Cortex of kidney (tissue), 1 donor: ENCODE data around the gene SNX1.
"Not testable (repeated sequence)": the region's sequence is repeated elsewhere in the genome, so short reads cannot be mapped to it uniquely, and the experiment has no call there.

Experiments used
- DNase-seq: peaks from one replicate; lab custom pipeline; 2025; lab: John Stamatoyannopoulos, UW

SNX1 gene

DNA sequence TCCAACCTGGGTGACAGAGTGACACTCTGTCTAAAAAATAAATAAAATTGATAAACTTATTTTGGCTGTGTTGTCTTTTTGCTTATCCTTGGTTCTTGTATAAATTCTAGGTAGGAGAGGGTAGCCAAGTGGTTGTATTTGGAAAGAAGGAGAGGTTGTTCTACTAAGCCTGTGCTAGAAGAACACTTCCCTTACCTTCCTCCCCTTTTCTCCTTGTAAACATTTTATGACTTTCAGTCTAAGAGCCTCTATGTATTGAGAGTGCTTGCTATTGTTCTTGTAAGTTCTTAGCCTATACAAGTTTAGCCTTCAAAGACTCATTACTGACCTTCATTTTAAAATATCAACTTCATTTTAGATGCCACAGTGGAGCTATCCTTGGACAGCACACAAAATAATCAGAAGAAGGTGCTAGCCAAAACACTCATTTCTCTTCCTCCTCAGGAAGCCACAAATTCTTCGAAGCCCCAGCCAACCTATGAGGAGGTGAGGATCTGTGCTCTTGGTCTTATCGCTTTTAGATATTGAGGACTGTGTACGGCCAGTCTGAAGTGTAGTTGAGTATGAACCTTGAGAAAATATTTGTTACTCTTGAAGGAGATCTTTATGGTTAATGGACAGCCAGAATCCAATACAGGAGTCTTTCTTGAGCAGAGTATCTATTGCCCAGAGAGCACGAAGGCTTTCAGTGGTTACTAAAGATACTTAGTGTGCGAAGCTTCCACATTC lies 22.1 kb downstream of the SNX1 start:
- no peak for DNase-seq

- not testable (repeated sequence) for DNase-seq
These were observed 24.5 kb downstream of the SNX1 start for GRCh38 chr15:64120322-64120721.

GRCh38 chr15:64121614-64122013 lies 25.8 kb downstream of the SNX1 start:
- DNase-seq: no peak

GRCh38 chr15:64122444-64122843 lies 26.7 kb downstream of the SNX1 start:
- DNase-seq: no peak

DNA sequence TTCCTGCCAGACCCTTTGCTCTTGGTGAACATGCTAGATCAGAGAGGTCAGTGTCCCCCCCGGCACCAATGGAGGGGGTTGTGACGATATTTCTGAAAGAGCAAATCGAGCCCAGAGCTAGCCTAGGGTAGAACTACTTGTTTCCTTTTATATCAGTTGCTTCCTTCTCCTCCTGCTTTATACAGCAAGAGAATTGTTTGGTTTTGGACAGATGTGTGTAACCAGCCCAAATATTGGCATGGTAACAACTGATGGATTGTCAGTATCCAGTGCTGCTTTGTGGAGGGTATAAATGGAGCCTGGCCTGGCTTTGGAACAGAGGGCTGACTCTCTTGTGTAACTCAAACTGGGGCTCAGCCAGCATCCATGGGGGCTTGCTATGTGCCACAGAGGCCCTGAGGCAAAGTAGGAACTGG lies 27.2 kb downstream of the SNX1 start:
- no peak for DNase-seq

DNA sequence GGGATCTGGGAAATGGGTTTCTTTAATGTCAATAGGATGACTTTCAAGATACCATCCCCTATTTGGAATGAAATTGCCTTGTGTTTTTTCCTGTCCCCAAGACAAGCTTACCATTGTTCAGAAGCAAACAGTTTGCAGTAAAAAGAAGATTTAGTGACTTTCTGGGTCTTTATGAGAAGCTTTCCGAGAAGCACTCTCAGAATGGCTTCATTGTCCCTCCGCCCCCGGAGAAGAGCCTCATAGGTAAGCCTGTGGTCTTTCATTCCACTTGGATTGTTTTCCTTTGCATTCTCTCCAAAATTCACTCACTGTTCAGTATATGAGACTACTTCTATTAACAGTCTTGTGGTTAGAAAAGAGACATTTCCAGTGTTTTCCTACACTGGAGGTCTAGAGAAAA lies 30.2 kb downstream of the SNX1 start:
- no peak for DNase-seq

DNA sequence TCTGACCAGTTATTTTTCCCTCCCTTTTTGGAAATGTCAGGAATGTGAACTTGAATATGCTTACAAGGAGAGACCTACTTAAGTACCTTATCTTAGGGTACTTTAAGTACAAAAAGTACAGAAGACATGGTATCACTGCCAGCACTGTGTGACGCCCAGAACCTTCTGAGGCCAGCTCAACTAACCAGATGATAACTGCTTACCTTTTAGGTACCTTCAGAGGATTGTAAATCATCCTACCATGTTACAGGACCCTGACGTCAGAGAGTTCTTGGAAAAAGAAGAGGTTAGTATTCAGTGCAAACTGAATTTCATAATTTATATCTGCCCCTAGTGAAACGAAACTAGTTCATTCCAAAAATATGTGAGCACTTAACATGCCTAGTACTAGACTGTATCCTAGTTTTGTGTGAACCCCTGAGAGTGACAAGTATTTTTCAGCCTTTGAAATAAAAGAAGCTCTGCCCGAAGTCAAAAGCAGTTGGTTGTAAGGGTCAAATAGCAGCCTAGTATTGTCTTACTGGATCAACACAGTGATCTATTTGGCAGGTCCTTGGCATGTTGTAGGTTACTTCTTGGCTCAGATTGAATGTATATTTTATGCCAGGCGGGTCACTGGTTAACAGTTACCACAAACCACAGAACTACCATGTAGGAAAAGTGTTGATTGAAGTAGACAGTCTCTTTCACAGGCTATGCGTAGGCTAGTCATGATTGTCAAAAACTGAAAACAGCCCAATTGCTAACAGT lies 31.9 kb downstream of the SNX1 start:
- no peak for DNase-seq

DNA sequence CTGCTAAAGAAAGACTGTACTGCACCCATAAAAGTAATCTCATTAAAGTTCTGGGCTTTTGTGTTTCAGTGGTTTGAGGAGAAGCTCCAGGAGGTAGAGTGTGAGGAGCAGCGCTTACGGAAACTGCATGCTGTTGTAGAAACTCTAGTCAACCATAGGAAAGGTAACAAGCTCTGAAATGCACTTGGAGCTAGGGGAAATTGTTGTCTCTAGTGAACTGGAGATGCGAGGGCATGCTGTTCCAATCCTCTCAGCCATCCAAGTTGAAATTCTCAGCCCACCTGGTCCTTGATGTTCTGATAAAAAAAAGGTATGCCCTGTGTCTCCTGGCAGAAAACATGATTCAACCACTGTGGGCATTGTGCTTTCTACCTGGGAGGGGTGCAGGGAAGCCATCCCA lies 34.4 kb downstream of the SNX1 start:
- DNase-seq: no peak

- DNase-seq: no peak
These were observed 35.8 kb downstream of the SNX1 start for GRCh38 chr15:64131547-64131946.

DNA sequence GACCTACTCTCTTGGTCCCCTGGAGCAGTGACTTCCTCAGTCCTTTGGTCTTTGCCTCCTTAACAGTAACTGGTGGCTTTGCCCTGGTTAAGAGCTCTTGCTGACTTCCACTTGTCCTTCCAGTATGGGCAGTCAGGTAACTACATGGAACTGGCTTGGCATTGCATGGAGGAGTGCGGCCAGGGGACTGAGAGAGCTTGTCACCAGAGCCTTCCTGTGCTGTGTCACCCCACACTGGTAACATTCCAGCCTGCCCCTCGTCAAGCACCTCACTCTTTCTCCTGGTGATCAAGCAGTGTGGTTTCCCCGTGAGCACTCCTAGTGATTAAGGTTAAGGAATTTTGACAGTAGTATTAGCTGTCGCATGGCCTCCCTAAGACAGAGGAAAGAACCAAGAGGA lies 36.4 kb downstream of the SNX1 start:
- no peak for DNase-seq

- DNase-seq: no peak
These were observed 38.0 kb downstream of the SNX1 start for GRCh38 chr15:64133623-64134344.

GRCh38 chr15:64134345-64134829 lies 38.6 kb downstream of the SNX1 start:
- no peak for DNase-seq

DNA sequence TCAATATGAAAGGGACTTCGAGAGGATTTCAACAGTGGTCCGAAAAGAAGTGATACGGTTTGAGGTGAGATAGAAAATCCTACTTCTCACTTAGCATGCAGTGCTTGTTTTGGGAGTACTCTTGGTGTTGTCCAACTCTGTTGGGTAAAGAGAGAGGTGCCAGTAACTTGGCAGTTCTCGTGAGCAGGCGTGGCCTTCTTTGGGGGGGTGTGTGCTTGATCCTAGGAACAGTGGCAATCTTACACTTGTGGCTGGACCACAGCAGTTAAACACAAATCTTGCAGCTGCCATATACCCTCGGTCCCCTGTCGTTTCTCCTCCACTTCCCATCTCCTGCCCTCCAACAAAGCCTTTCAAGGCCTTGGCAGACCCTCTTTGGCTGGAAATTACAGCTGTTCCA lies 40.6 kb downstream of the SNX1 start:
- no peak for DNase-seq

DNA sequence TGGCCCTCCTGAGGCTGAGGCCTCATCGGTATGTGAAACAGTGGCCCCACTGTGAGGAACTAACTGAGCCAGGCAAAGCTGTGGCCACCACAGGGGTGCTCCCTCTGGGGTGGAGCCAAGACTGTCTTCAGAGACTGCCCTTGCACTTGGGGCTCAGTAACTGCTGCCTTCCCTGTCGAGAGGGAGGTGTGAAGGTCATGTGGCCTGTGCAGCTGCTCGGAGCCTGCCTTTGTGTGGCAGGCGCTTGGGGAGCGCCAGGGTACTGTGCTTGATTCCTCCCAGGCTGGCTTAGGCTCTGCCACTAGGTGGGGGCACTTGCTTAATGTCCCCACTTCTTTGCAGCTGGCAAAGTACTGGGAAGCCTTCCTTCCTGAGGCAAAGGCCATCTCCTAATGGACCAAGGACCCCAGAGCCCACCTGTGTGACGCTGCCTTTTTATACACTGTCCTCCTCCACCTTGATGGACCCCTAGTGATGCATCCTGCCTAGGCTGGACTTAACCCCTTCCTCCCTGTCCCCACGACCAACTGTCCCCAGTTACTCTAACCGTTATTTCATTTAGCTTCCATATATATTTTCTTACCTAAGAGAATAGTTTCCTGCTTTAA lies 41.5 kb downstream of the SNX1 start:
- no peak for DNase-seq

DNA sequence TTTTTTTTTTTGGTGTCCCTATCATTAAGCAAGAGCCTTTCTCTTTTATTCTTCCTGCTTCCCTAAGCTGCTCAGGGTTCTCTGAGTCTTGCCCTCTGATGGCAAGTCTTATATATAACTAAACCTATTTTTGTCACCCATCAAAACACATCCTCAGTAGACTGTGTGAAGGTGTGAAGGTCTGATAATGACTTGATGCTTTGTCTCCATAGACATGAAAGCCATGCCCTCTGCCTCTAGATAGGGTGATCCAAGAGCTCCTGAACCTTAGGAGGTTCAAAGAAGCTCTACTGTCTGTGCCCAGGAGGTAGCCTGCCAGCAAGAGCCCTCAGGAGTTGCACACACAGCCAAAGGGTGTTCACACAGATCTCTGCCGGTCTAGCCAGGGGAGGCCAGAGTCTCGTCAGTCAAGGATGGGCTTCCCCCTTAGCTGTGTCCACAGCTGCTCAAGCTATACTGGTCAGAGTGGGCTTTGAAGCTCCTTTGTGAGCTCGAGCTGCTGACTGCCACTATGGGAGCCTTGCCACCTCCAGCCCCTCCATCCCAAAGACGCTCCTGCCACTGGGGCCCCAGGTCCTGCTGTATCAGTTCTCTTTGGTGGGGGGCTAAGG lies 42.7 kb downstream of the SNX1 start:
- DNase-seq: no peak

DNA sequence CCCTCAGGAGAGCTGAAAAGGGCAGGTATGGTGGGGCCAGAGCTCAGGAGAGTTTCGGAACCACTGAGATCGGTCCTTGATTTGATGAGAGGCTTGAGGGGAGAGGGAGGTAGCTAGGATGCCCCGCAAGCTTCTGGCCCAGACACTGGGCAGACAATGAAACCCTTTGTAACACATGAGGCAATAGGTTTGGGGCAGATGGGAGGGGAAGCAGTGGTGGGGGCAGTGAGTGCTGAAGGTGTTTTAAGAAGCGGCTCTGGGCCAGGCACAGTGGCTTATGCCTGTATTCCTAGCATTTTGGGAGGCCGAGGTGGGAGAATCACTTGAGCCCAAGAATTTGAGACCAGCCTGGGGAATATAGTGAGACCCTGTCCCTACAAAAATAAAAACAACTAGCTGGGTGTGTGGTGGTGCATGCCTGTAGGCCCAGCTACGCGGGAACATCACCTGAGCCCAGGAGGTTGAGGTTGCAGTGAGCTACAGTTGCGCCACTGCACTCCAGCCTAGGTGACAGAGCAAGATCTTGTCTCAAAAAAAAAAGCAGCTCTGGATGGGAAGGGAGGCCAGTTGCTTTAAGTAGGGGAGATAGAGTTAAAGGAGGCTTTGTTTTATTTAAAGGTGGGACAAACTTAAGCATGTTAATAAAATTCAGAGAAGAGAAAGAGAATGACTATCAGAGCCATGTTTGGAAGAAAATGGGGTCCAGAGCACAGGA lies 46.2 kb downstream of the SNX1 start:
- DNase-seq: no peak

GRCh38 chr15:64143276-64143675 lies 47.5 kb downstream of the SNX1 start:
- DNase-seq: no peak

DNA sequence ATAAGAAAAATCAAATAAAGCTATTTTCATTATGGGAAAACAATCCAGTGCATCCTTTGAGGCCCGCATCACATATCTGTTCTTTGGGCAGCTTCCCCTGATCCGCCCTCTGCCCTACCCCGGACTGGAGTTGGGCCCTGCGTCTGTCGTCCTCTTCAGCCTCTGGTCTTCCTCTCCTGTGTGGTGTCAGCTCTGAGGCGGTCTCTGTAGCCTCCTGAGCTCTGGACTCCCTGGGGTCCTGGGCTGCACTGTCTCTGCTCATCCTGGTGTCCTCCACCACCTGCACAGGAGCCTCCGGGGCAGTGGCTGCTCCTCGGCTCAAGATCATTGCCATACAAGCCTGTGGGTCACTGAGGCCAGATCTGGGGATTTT lies 48.4 kb downstream of the SNX1 start:
- DNase-seq: no peak

DNA sequence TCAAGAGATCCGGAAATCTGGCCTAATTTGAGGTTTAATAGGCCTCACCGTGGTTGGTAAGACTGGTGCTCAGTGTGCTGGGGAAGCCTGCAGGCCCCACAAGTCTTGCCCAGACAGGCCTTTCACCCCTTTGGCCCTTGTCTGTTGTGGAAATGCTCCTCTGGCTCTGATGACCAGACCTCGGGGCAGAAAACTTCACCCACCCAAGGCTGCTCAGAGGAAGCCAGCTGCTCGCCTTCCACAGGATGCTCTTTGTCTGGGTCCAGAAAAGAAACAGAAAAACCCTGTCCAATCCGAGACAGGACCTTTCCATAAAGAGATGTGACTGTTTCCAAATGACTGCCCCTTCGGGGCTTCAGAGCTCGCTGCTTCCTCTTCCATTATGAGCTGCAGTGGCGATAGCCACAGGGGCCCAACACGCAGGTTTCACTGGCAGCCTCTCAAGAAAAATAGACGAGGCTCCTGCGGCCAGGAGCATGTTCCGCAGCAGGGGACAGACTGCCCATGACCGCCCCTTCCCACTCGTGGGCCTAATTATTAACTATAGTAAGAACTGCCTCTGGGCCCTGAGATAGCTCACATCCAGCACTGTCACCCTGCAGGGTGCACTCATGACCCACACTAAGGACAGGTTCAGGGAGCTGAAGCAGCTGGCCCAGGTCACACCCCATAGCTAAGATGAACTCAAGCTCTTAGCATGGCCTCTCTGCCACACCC lies 48.9 kb downstream of the SNX1 start:
- DNase-seq: no peak

DNA sequence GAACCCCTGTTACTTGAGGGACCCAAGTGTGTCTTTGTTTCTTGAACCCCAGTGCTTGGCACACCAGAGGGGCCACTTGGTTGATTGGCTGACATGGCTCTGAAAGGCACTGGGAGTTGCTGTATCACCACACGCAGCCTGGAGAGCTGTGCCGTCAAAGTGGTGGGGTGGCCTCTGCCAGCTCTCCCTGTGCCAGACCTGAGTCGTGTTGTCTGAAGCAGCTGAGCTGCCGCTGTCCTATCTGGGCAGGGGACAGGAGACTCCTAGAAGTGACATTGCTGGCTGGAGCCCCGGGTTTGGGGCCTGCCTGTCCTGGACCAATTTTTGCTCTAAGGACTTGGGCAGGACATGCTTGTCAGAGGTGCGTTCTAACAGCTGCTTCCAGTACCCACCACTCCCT lies 50.3 kb downstream of the SNX1 start:
- no peak for DNase-seq

DNA sequence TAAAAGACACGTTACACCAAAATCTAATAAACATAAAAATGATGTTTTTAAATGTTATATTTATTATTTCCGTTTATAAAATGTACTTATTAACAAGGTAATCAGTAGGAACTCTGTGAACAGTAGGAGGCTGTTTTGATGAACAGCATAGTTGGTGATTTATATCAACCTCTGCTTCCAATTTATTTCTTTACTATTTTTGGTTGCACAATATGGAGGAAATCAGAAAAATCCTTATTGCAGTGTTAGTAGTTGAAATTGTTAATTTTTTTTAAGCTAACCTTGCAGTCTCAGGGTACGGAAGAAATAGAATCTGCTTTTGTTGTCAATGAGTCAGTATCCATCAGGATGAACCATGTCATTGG lies 50.7 kb downstream of the SNX1 start:
- no peak for DNase-seq
